Measurements from ENCODE around the gene TXNRD2.

- TF ChIP-seq POLR2A (IDR thresholded peaks at IDR 0.05; ENCODE audit: low read length) (no peak), GATA1 (IDR thresholded peaks at IDR 0.05; ENCODE audit: low read depth, low read length) (no peak)
Measured at GRCh38 chr22:19853058-19853878, 88.3 kb downstream of the TXNRD2 start.

Data from erythroblast (primary cell).